Loucy (cell line): ENCODE measurements around the gene LYZL4.

Experiments
- H2AFZ ChIP-seq: fragments of 200-600 bp; sonication (generic); 2 replicates; pipeline ENCODE4 v1.6.0; 2016; ENCODE audit warnings: antibody characterized with exemption, mild to moderate bottlenecking, low read length, moderate library complexity
- H3F3A ChIP-seq: fragments of 200-600 bp; 2 replicates; pipeline ENCODE4 v1.6.0; 2016; ENCODE audit warnings: antibody characterized with exemption, low read depth, mild to moderate bottlenecking
- H3K27me3 ChIP-seq: fragments of 200-600 bp; sonication (generic); 2 replicates; pipeline ENCODE4 v1.6.1; 2014; ENCODE audit warnings: low read length, mild to moderate bottlenecking; ENCODE audit not compliant: insufficient read depth, poor library complexity, severe bottlenecking
- H3K36me3 ChIP-seq: fragments of 200-600 bp; sonication (generic); 2 replicates; pipeline ENCODE4 v1.6.1; 2016; ENCODE audit warnings: low read length; ENCODE audit not compliant: insufficient read depth
- H3K4me1 ChIP-seq: fragments of 200-600 bp; sonication (generic); 2 replicates; pipeline ENCODE4 v1.5.1; 2014; ENCODE audit warnings: low read length, mild to moderate bottlenecking; ENCODE audit not compliant: insufficient read depth, poor library complexity, severe bottlenecking
- H3K4me2 ChIP-seq: fragments of 200-600 bp; sonication (generic); 2 replicates; pipeline ENCODE4 v1.6.0; 2014; ENCODE audit warnings: antibody characterized with exemption, low read length, low read depth, mild to moderate bottlenecking; ENCODE audit not compliant: poor library complexity, severe bottlenecking
- H3K4me3 ChIP-seq: fragments of 200-600 bp; sonication (generic); 2 replicates; pipeline ENCODE4 v1.5.1; 2014; ENCODE audit warnings: low read length, mild to moderate bottlenecking, mixed read lengths; ENCODE audit not compliant: poor library complexity, severe bottlenecking
- H3K79me2 ChIP-seq: fragments of 200-600 bp; sonication (generic); 2 replicates; pipeline ENCODE4 v1.6.1; 2014; ENCODE audit warnings: low read length; ENCODE audit not compliant: insufficient read depth
- H3K9ac ChIP-seq: fragments of 200-600 bp; sonication (generic); 2 replicates; pipeline ENCODE4 v1.6.0; 2014; ENCODE audit warnings: mild to moderate bottlenecking, low read depth, low read length, moderate library complexity; ENCODE audit not compliant: poor library complexity, severe bottlenecking
- H3K9me2 ChIP-seq: fragments of 200-600 bp; sonication (generic); replicated peaks from 2 replicates; pipeline ENCODE4 v1.6.1; 2016; ENCODE audit warnings: low read depth, low read length, mixed read lengths
- H3K9me3 ChIP-seq: fragments of 200-600 bp; sonication (generic); 2 replicates; pipeline ENCODE4 v1.6.1; 2014; ENCODE audit warnings: mild to moderate bottlenecking, antibody characterized with exemption, low read length, low read depth; ENCODE audit not compliant: insufficient read depth
- H4K20me1 ChIP-seq: fragments of 200-600 bp; sonication (generic); 2 replicates; pipeline ENCODE4 v1.6.0; 2014; ENCODE audit warnings: antibody characterized with exemption, low read length, mild to moderate bottlenecking; ENCODE audit not compliant: insufficient read depth, poor library complexity, severe bottlenecking
- EZH2phosphoT487 ChIP-seq: fragments of 200-600 bp; IDR thresholded peaks from 2 replicates; pipeline ENCODE4 v1.6.1; 2018; ENCODE audit warnings: antibody characterized with exemption, mild to moderate bottlenecking, moderate library complexity, borderline replicate concordance
- TF ChIP-seq, protein P1 (sequence below): fragments of 200-600 bp; sonication (generic); conservative IDR thresholded peaks from 2 replicates; pipeline ENCODE4 v1.5.1; 2014; ENCODE audit warnings: mild to moderate bottlenecking, antibody characterized with exemption, low read length

LYZL4 gene

DNA sequence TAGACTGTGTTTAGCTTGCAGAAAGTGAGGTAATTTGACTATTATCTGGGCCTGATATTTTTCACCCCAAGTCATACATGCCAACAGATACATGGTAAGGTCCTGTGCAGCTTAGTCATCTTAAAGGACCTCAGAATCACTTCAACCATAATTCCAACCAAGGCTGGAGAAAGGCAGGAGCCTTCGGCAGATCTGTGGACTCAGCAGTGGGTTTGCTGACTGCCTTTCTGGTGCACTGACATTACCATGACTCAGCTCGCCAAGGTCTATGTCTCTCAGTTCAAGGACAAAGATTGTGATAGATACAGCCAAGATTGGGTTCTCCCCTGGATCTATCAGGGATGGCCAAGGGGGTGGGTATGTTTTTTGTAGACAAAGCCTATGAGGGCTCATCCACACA lies 32.7 kb downstream of the LYZL4 start:
- Histone ChIP-seq H3K27me3 (no peaks in the 10 kb centered on the region), H3K79me2 (no peaks in the 10 kb centered on the region), H2AFZ (no peak overlapping the region), H4K20me1 (no peaks in the 10 kb centered on the region), H3K4me1 (peaks cover 11% of the 10 kb centered on the region), H3K4me2 (no peak overlapping the region), H3K9ac (no peak overlapping the region), H3F3A (no peaks in the 10 kb centered on the region), H3K9me2 (no peaks in the 10 kb centered on the region), H3K9me3 (no peaks in the 10 kb centered on the region), H3K36me3 (no peaks in the 10 kb centered on the region), H3K4me3 (no peak overlapping the region)
- TF ChIP-seq EZH2phosphoT487: no peak
- TF ChIP-seq, protein P1, sequence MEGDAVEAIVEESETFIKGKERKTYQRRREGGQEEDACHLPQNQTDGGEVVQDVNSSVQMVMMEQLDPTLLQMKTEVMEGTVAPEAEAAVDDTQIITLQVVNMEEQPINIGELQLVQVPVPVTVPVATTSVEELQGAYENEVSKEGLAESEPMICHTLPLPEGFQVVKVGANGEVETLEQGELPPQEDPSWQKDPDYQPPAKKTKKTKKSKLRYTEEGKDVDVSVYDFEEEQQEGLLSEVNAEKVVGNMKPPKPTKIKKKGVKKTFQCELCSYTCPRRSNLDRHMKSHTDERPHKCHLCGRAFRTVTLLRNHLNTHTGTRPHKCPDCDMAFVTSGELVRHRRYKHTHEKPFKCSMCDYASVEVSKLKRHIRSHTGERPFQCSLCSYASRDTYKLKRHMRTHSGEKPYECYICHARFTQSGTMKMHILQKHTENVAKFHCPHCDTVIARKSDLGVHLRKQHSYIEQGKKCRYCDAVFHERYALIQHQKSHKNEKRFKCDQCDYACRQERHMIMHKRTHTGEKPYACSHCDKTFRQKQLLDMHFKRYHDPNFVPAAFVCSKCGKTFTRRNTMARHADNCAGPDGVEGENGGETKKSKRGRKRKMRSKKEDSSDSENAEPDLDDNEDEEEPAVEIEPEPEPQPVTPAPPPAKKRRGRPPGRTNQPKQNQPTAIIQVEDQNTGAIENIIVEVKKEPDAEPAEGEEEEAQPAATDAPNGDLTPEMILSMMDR: no peak

GRCh38 chr3:42376344-42376798 lies 34.0 kb downstream of the LYZL4 start:
- H3K9me3 ChIP-seq: no peaks in the 10 kb centered on the region

DNA sequence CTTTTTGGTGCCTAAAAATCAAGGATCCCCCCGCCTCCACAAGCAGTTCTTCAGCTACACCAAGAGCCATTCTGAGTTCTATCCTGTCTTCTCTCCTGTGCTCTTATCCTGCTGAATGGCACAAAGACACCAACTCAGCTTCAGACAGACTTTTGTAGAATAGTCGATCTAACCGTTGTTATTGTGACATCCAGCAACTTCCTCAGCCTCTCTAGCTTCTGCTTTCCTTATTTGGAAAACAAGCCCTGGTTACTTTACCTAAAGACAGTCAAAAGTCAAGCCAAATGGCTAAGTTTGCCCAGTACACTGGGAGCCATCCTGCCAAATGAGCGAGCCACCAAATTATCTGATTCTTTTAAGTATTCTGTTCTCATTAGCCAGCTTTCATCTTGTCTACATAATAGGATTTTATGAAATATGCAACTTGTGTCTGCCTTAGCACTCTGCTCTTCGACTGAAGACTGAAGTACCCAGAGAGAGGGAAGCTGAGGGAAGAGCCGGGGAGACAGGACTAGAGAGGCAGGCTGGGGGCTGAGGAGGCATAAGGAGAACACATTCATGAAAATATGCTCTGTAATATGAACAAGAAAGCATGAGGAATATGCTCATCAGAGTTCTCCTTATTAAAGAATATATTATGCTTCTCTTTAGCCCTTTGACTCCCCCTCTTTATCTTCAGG lies 35.1 kb downstream of the LYZL4 start:
- no peaks in the 10 kb centered on the region for H3F3A ChIP-seq
- no peak overlapping the region for H2AFZ ChIP-seq
- H3K4me1 ChIP-seq: peaks cover 11% of the 10 kb centered on the region
- no peaks in the 10 kb centered on the region for H3K36me3 ChIP-seq
- no peak overlapping the region for H3K4me3 ChIP-seq
- H3K9me2 ChIP-seq: no peaks in the 10 kb centered on the region
- H4K20me1 ChIP-seq: no peaks in the 10 kb centered on the region
- H3K9ac ChIP-seq: no peak overlapping the region
- H3K27me3 ChIP-seq: no peaks in the 10 kb centered on the region
- H3K4me2 ChIP-seq: no peak overlapping the region
- no peaks in the 10 kb centered on the region for H3K9me3 ChIP-seq
- no peak for TF ChIP-seq EZH2phosphoT487
- TF ChIP-seq, protein P1: no peak
- no peaks in the 10 kb centered on the region for H3K79me2 ChIP-seq

More at GRCh38 chr3:42376344-42376798, 34.0 kb downstream of the LYZL4 start:
- H4K20me1 ChIP-seq: no peaks in the 10 kb centered on the region
- no peaks in the 10 kb centered on the region for H3K36me3 ChIP-seq
- no peak overlapping the region for H3K4me3 ChIP-seq
- H3K4me2 ChIP-seq: no peak overlapping the region
- no peak overlapping the region for H2AFZ ChIP-seq
- H3K4me1 ChIP-seq: peaks cover 11% of the 10 kb centered on the region
- no peaks in the 10 kb centered on the region for H3K9me2 ChIP-seq
- H3K27me3 ChIP-seq: no peaks in the 10 kb centered on the region
- TF ChIP-seq, protein P1: no peak
- no peak for TF ChIP-seq EZH2phosphoT487
- no peaks in the 10 kb centered on the region for H3F3A ChIP-seq
- H3K79me2 ChIP-seq: no peaks in the 10 kb centered on the region
- no peak overlapping the region for H3K9ac ChIP-seq
